ENCODE results near the gene SMTNL2. TPM values are rescaled to one million over a fixed set of nuclear protein-coding genes. Genes with fewer than 3 reads are reported as not detected.
"Not testable (repeated sequence)": the region's sequence is repeated elsewhere in the genome, so short reads cannot be mapped to it uniquely, and the experiment has no call there.

SMTNL2 gene
- total RNA-seq, 1 donor from 2014 or later: 0.56 TPM

- no peak for ATAC-seq
Measured at GRCh38 chr17:4585638-4585994, 1.3 kb downstream of the SMTNL2 start.

- ATAC-seq: no peak
Measured at GRCh38 chr17:4586043-4586442, 1.7 kb downstream of the SMTNL2 start.

DNA sequence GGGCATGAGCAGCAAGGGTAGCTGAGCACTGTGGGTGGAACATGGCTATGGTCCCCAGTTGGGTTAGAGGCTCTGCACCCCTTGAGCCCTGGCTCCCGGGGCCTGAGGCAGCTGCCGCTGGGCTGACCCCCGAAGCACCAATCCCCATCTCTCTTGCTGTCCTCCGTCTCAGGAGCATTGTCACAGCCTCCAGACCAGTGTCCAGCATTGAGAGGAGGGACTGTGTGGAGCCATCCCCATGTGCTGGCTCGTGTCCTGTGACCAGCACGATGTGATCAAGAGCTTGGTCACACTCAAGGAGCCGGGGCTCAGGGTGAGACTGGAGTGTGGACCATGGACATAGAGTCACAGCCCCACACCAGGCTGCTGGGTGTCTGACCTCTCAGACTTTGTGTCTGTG is 2.9 kb downstream of the SMTNL2 start:
- no peak for ATAC-seq

DNA sequence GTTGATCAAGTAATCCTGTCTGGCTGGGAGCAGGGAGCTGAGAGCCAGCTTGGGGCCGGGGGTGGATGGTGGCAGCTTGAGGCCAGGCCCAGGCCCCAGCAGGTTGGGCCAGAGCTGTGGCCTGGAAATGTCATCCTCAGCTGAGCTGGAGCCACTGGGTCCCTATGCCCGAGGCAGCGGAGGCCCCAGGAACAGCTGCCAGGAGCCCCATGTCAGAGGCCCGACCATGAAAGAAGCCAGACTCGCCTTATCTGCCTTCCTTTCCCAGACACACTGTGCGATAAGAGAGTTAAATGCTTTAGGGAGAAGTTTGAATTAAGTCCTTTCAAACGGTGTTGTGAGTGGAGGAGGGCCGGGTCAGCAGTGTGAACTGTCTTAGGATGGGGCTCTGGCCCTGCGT is 3.5 kb downstream of the SMTNL2 start:
- ATAC-seq: no peak

DNA sequence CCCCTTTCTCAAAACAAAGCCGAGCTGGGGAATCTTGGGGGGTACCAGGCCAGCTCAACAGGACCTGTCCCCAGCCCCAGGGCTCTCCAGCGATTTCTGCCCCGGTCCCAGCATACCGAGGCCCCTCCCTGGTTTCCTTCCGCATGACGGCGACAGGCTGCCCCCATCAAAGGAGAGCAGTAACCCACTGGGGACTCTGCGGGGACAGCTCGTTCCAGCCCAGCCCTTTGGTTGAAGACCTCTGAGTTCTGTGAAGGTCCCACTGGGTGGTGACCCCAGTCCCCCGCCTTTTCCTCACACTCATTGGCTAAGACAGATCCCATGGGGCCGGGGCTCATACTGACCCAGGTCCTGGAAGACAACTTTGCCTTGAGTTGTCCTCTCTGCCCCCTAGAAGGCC is 4.1 kb downstream of the SMTNL2 start:
- no peak for ATAC-seq

DNA sequence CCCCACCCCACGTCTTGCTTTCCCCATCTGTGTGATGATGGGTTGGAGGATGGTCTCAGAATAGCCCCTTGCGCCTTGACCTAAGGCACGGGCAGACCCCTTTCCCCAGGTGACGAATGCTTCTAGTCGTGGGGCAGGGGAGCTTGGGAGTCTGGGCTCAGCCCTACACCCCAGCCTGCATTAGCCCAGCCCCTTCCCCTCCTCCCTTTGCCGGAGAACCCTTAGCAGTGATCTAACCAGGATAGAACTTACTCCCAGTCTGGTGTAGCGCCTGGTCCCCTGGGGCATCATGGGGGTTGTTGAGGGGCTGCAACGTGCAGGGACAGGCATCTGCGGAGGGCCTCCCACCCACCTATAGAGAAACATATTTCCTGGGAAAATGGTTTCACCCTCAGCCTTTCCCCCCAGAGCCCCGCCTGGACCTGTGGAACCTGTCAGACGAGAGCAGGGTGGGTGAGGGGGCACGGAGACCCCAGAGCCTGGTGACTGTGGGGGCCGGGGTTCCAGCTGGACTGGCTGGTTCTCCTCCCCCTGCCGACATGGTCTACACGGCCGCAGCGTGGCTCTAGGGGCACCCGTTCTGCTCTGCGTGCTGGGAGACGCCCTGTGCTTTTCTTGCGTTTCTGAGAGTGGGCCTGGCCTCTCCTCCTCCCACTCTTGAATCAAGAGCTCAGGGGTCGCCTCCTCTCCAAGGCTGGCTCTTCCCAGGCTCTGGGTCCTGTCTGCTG is 4.7 kb downstream of the SMTNL2 start:
- ATAC-seq: no peak

- ATAC-seq: not testable (repeated sequence)
Measured at GRCh38 chr17:4590042-4590441, 5.7 kb downstream of the SMTNL2 start.

DNA sequence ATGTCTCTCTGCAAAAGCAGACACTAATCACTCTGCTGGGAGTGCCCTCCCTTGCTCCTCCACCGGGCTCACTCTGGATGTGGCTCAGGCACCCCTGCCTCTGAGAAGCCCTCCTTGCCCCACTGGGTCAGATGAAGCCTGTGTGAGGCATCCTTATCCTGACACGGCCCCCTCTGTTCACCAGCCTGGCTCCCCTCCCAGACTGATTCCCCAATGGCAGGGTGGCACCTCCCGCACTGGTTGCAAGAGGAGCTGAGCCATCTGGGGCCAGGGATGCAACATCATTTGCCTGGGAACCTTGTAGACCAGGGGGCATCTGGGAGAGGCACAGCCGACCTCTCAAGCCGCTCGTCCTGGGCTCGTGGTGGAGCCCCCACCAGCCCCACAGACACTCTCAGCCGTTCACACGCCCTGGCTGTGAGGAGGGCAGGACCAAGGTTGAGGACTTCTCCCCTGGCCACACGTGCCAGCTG is 6.7 kb downstream of the SMTNL2 start:
- ATAC-seq: no peak

GRCh38 chr17:4591529-4591928 is 7.2 kb downstream of the SMTNL2 start:
- ATAC-seq: no peak

DNA sequence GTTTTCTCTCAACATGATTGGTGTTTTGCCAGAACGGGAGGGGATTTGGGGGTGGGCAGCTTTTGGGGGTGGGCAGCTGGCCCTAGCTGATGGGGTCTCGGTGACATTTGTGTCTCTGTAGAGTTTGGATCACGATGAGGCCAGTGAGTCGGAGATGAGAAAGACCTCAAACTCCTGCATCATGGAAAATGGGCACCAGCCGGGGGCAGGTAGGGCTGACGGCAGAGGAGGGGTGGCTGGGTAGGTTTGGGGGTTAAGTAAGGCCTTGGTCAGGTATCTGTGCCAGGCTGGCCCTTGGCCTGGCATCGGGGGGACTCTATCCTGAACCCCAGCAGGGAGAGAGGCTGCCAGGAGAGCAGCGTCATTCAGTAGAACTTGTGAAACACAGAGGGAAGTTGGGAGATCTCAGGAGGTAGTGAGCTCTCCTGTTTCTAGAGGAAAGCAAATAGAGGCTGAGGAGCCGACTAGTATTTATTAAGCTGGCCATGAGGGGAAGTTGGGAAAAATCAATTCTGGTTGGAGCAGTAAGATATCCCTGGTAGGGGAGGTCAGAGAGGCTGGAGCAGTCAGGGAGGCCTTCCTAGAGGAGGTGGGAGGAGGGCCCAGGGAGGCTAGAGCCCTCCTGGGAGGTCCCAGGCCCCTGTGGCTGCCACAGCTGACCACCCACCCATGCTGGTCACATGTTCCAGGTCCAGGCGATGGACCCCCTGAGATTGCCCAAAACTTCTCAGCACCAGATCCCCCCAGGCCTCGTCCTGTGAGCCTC is 8.1 kb downstream of the SMTNL2 start:
- ATAC-seq: no peak

GRCh38 chr17:4593021-4593421 is 8.7 kb downstream of the SMTNL2 start:
- no peak for ATAC-seq

GRCh38 chr17:4594406-4594805 is 10.1 kb downstream of the SMTNL2 start:
- no peak for ATAC-seq

GRCh38 chr17:4594931-4595684 is 10.8 kb downstream of the SMTNL2 start:
- no peak for ATAC-seq

GRCh38 chr17:4595685-4596342 is 11.5 kb downstream of the SMTNL2 start:
- ATAC-seq: not testable (repeated sequence)

DNA sequence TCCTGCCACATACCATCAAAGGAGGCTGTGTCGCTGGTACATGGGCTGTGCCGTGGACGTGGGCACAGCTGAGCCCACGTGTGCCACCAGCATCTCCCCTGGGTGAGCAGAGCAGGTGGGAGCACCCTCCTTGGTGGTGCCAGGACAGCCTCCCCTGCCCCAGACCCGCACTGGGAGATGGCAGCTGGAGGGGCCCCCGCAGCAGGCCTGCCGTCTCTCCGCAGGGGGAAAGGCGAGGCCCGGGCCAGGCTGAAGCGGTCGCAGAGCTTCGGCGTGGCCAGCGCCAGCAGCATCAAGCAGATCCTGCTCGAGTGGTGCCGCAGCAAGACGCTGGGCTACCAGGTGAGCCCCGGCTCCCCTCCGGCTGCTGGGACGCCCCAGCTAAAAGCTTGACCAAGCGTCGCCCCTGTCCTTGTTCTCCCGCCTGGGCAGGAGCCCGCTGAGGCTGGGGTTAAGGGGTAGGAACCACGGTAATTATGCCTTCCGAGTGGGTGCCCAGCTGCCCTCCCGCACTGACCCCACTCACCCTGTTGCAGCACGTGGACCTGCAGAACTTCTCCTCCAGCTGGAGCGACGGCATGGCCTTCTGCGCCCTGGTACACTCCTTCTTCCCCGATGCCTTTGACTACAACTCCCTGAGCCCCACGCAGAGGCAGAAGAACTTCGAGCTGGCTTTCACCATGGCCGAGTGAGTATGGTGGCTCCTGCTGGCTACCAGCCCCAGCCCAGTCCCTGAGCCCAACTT is 12.5 kb downstream of the SMTNL2 start:
- no peak for ATAC-seq

DNA sequence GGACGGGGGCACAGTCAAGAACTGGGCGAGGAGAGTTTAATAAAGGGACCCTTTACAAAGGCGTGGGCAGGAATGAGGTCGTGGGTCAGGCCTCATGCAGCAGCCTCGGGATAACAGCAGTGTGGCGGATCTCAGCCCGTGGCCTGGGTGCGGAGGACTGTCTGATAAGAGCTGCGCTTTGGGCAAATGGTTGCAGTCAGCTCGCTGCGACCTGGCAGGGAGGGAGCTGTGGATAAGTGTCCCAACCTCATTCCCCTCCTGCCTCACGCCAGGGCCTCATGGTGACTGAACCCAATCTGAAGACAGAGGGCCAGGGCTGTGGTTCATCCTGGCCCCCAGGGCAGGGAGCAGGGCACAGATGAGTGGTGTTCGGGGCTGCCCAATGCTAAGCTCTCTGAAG is 13.6 kb downstream of the SMTNL2 start:
- ATAC-seq: no peak

- peak; percentile 16 for ATAC-seq
Measured at GRCh38 chr17:4598776-4599504, 14.6 kb downstream of the SMTNL2 start.

DNA sequence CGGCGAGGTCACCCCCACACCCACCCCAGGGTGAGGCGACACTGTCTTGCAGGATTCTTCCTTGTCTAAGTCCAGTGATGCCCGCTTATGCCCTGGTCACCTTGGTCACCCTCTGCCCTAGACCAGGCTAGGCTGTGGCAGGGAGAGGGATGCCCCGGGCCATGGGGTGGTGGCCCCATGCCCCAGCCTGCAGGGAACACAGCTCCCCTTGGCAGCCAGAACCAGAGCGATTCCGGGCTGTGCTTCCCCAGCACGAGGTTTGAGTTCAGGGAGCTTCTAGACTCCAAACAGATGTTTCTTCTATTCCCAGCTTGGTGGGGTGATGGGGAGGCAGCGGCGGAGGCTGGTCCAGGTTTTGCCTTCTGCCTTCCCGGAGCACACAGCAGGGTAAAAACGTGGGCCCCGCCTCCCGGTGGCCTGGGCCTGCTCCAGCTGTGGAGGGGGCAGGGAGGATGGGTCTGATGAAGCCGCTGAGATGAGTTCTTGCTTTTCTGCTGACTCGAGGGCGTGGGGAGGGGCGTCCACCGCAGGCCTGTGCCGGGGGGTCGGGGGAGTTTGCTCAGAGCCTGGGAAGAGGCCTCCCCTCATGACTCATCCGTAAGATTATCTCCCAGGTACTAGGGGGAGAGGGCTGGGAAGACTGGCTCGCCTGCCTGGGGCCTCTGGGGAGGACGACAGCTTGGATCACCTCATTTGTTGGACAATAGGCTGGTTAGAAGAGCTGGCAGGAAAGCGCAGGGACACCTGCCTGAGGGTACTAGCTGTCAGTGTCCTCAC is 15.4 kb downstream of the SMTNL2 start:
- peak; percentile 29 for ATAC-seq

GRCh38 chr17:4600563-4600962 is 16.2 kb downstream of the SMTNL2 start:
- no peak for ATAC-seq

DNA sequence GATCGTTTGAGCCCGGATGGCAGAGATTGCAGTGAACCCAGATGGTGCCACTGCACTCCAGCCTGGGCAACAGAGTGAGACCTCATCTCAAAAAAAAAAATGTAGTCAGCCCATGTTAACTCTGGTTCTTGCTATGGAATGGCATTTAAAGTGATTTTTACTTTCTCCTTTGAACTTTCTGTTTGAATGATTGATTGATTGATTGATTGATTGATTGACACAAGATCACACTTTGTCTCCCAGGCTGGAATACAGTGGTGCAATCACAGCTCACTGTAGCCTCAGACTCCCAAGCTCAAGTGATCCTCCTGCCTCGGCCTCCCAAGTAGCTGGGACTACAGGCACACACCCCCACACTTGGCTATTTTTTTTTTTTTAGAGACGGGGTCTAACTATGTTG is 17.0 kb downstream of the SMTNL2 start:
- no peak for ATAC-seq

DNA sequence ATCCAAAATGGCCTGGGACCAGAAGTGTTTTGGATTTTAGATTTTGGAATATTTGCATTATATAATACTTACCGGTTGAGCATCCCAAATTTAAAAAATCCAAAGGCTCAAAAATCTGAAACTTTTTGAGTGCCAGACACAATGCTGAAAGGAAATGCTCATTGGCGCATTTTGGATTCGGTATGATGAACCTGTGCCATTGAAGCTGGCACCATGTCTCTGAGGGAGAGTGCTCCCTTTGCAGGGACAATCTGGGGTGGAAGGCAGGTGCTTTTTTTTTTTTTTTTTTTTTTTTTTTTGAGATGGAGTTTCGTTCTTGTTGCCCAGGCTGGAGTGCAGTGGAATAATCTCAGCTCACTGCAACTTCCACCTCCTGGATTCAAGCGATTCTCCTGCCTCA is 17.7 kb downstream of the SMTNL2 start:
- no peak for ATAC-seq

Data from esophagus mucosa (tissue), 1 donor.